Measurements from ENCODE around the gene GOLGA6D. TPM values are rescaled to one million over a fixed set of nuclear protein-coding genes. Genes with fewer than 3 reads are reported as not detected.
"Not testable (repeated sequence)": the region's sequence is repeated elsewhere in the genome, so short reads cannot be mapped to it uniquely, and the experiment has no call there.

GOLGA6D gene
- total RNA-seq, 1 experiment from 2014 or later = not detected

- ChIA-PET POLR2A (interaction anchor here (0.6 kb wide), 1 partner anchor 1373 kb away, joined by 3 read pairs; no protein-coding TSS in a partner anchor), CTCF (interaction anchor here (0.8 kb wide), 1 partner anchor 48 kb away, joined by 3 read pairs; the partner anchor contains the start of gene C15orf39)
- Mint-ChIP-seq H3K27ac (ENCODE audit: low read depth, unreplicated experiment) (no peak overlapping the region), H3K4me3 (ENCODE audit: unreplicated experiment) (no peak overlapping the region), H3K9me3 (ENCODE audit: unreplicated experiment) (no peaks in the 10 kb centered on the region), H3K4me1 (ENCODE audit: insufficient read depth, unreplicated experiment) (no peaks in the 10 kb centered on the region), H3K36me3 (ENCODE audit: insufficient read depth, unreplicated experiment) (no peaks in the 10 kb centered on the region), H3K27me3 (ENCODE audit: insufficient read depth, unreplicated experiment) (peaks cover 79% of the 10 kb centered on the region)
- no TSS peak for BruUV-seq (replicated peaks)
- intact Hi-C loops (cut with micrococcal nuclease) = no loop called here
- no peak for TF ChIP-seq CTCF (IDR thresholded peaks at IDR 0.05; ENCODE audit: unreplicated experiment)
- no peak for DNase-seq (ENCODE audit: unreplicated experiment)
Measured at GRCh38 chr15:75249726-75250125, 32.9 kb upstream of the GOLGA6D start.

GRCh38 chr15:75251343-75251742 lies 31.3 kb upstream of the GOLGA6D start:
- H3K4me3 Mint-ChIP-seq (ENCODE audit: unreplicated experiment); H3K27ac Mint-ChIP-seq (ENCODE audit: low read depth, unreplicated experiment); DNase-seq (ENCODE audit: unreplicated experiment); BruUV-seq (replicated peaks); H3K36me3 Mint-ChIP-seq (ENCODE audit: insufficient read depth, unreplicated experiment); intact Hi-C loops (cut with micrococcal nuclease); CTCF ChIA-PET; POLR2A ChIA-PET; H3K9me3 Mint-ChIP-seq (ENCODE audit: unreplicated experiment); H3K4me1 Mint-ChIP-seq (ENCODE audit: insufficient read depth, unreplicated experiment): not testable (repeated sequence)
- H3K27me3 Mint-ChIP-seq (ENCODE audit: insufficient read depth, unreplicated experiment) = peaks cover 63% of the 10 kb centered on the region

GRCh38 chr15:75252285-75252684 lies 30.4 kb upstream of the GOLGA6D start:
- H3K36me3 Mint-ChIP-seq (ENCODE audit: insufficient read depth, unreplicated experiment); H3K4me3 Mint-ChIP-seq (ENCODE audit: unreplicated experiment); BruUV-seq (replicated peaks); H3K9me3 Mint-ChIP-seq (ENCODE audit: unreplicated experiment); H3K4me1 Mint-ChIP-seq (ENCODE audit: insufficient read depth, unreplicated experiment); POLR2A ChIA-PET; DNase-seq (ENCODE audit: unreplicated experiment); intact Hi-C loops (cut with micrococcal nuclease); H3K27ac Mint-ChIP-seq (ENCODE audit: low read depth, unreplicated experiment); CTCF ChIA-PET: not testable (repeated sequence)
- H3K27me3 Mint-ChIP-seq (ENCODE audit: insufficient read depth, unreplicated experiment) = peaks cover 60% of the 10 kb centered on the region

GRCh38 chr15:75258034-75258433 lies 24.6 kb upstream of the GOLGA6D start, which contains the start of gene GOLGA6C:
Gene GOLGA6C, plus strand, starts transcription at chr15:75258334. Its CDS starts 265 bp downstream, at chr15:75258599.
- DNase-seq (ENCODE audit: unreplicated experiment); BruUV-seq (replicated peaks); H3K27ac Mint-ChIP-seq (ENCODE audit: low read depth, unreplicated experiment); CTCF ChIA-PET; POLR2A ChIA-PET; H3K4me3 Mint-ChIP-seq (ENCODE audit: unreplicated experiment); H3K27me3 Mint-ChIP-seq (ENCODE audit: insufficient read depth, unreplicated experiment); H3K9me3 Mint-ChIP-seq (ENCODE audit: unreplicated experiment); intact Hi-C loops (cut with micrococcal nuclease); H3K36me3 Mint-ChIP-seq (ENCODE audit: insufficient read depth, unreplicated experiment); H3K4me1 Mint-ChIP-seq (ENCODE audit: insufficient read depth, unreplicated experiment): not testable (repeated sequence)

- H3K27ac Mint-ChIP-seq (ENCODE audit: low read depth, unreplicated experiment); H3K27me3 Mint-ChIP-seq (ENCODE audit: insufficient read depth, unreplicated experiment); POLR2A ChIA-PET; BruUV-seq (replicated peaks); H3K9me3 Mint-ChIP-seq (ENCODE audit: unreplicated experiment); H3K4me3 Mint-ChIP-seq (ENCODE audit: unreplicated experiment); H3K36me3 Mint-ChIP-seq (ENCODE audit: insufficient read depth, unreplicated experiment); DNase-seq (ENCODE audit: unreplicated experiment); CTCF ChIA-PET; H3K4me1 Mint-ChIP-seq (ENCODE audit: insufficient read depth, unreplicated experiment); intact Hi-C loops (cut with micrococcal nuclease): not testable (repeated sequence)
Measured at GRCh38 chr15:75258620-75259343, 23.9 kb upstream of the GOLGA6D start.

- BruUV-seq (replicated peaks); DNase-seq (ENCODE audit: unreplicated experiment); H3K4me3 Mint-ChIP-seq (ENCODE audit: unreplicated experiment); H3K4me1 Mint-ChIP-seq (ENCODE audit: insufficient read depth, unreplicated experiment); H3K27me3 Mint-ChIP-seq (ENCODE audit: insufficient read depth, unreplicated experiment); H3K36me3 Mint-ChIP-seq (ENCODE audit: insufficient read depth, unreplicated experiment); H3K9me3 Mint-ChIP-seq (ENCODE audit: unreplicated experiment); POLR2A ChIA-PET; intact Hi-C loops (cut with micrococcal nuclease); CTCF ChIA-PET; H3K27ac Mint-ChIP-seq (ENCODE audit: low read depth, unreplicated experiment): not testable (repeated sequence)
Measured at GRCh38 chr15:75259873-75260272, 22.8 kb upstream of the GOLGA6D start.

GRCh38 chr15:75273751-75274359 lies 8.8 kb upstream of the GOLGA6D start:
- H3K27ac Mint-ChIP-seq (ENCODE audit: low read depth, unreplicated experiment) = not testable (repeated sequence)

More at GRCh38 chr15:75273751-75274359, 8.8 kb upstream of the GOLGA6D start:
- DNase-seq (ENCODE audit: unreplicated experiment); H3K4me3 Mint-ChIP-seq (ENCODE audit: unreplicated experiment); BruUV-seq (replicated peaks); H3K9me3 Mint-ChIP-seq (ENCODE audit: unreplicated experiment); H3K27me3 Mint-ChIP-seq (ENCODE audit: insufficient read depth, unreplicated experiment); H3K36me3 Mint-ChIP-seq (ENCODE audit: insufficient read depth, unreplicated experiment); POLR2A ChIA-PET; H3K4me1 Mint-ChIP-seq (ENCODE audit: insufficient read depth, unreplicated experiment): not testable (repeated sequence)
- intact Hi-C loops (cut with micrococcal nuclease) = loop anchor here (10.0 kb wide), 1 partner anchor 249 kb away; the partner anchor contains the start of gene PPCDC
- CTCF ChIA-PET = interaction anchor here (0.8 to 1.4 kb wide), 6 partner anchors 225 to 966 kb away, joined by 3 to 8 read pairs (median 4); no protein-coding TSS in a partner anchor
